NAMALWA (cell line): ENCODE data around the gene PAGR1.
"Not testable (repeated sequence)": the region's sequence is repeated elsewhere in the genome, so short reads cannot be mapped to it uniquely, and the experiment has no call there.

Experiments
- DNase-seq: peaks from one replicate; pipeline ENCODE4 v3.0.0-alpha.2; 2015; ENCODE audit warnings: low spot score

PAGR1 gene

GRCh38 chr16:29791845-29792807, 23.8 kb upstream of the PAGR1 start:
- no peak for DNase-seq

DNA sequence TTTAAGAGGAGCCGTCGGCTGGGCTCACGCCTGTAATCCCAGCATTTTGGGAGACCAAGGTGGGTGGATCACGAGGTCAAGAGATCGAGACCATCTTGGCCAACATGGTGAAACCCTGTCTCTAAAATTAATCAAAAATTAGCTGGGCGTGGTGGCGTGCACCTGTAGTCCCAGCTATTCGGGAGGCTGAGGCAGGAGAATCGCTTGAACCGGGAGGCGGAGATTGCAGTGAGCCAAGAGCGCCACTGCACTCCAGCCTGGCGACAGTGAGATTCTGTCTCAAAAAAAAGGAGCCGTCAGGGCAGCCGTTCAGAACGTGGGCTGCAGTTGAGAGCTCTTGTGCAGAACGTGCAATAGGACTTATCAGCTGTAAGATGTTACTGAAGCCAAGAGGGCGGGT, 22.8 kb upstream of the PAGR1 start:
- not testable (repeated sequence) for DNase-seq

GRCh38 chr16:29794231-29794710, 21.7 kb upstream of the PAGR1 start:
- no peak for DNase-seq

DNA sequence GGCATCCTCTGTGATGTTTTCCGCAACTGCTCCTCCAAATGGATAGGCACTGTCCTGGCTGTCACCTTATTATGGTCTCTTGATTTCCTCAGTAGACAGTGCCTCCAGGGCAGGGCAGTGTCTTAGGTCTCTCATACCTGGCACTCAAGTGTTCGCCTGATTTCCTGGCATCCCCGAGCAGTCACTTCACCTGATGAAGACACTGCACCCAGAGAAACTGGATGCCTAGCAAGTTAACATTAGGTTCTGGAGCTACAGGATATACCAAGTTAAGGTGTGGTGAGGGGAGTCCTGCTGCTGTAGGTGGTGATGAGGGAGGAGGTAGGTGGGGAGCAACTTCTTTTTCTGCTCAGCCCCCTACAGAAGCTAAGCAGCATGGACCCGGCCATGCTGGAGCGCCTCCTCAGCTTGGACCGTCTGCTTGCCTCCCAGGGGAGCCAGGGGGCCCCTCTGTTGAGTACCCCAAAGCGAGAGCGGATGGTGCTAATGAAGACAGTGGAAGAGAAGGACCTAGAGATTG, 13.5 kb upstream of the PAGR1 start:
- no peak for DNase-seq

GRCh38 chr16:29804020-29804419, 11.9 kb upstream of the PAGR1 start:
- no peak for DNase-seq

GRCh38 chr16:29804455-29805231, 11.3 kb upstream of the PAGR1 start:
- peak; percentile 45 for DNase-seq

- DNase-seq: peak; percentile 98
These were observed 10.5 kb upstream of the PAGR1 start for GRCh38 chr16:29805232-29806098.

- no peak for DNase-seq
These were observed 9.8 kb upstream of the PAGR1 start, which contains the start of gene MAZ for GRCh38 chr16:29806099-29806579. Gene MAZ (plus strand): TSS chr16:29806529. CDS start chr16:29806702, 173 bp downstream.

DNA sequence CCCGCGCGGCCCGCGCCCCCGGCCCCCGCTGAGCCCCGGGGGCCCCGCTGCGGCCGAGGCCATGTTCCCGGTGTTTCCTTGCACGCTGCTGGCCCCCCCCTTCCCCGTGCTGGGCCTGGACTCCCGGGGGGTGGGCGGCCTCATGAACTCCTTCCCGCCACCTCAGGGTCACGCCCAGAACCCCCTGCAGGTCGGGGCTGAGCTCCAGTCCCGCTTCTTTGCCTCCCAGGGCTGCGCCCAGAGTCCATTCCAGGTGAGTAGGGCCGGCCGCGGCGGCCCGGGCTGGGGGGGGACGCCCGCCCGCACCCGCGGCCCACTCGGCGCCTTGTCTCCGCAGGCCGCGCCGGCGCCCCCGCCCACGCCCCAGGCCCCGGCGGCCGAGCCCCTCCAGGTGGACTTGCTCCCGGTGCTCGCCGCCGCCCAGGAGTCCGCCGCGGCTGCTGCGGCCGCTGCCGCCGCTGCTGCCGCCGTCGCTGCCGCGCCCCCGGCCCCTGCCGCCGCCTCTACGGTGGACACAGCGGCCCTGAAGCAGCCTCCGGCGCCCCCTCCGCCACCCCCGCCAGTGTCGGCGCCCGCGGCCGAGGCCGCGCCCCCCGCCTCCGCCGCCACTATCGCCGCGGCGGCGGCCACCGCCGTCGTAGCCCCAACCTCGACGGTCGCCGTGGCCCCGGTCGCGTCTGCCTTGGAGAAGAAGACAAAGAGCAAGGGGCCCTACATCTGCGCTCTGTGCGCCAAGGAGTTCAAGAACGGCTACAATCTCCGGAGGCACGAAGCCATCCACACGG, 9.1 kb upstream of the PAGR1 start:
- DNase-seq: peak; percentile 71

- peak; percentile 93 for DNase-seq
These were observed 8.3 kb upstream of the PAGR1 start for GRCh38 chr16:29807426-29808218.

GRCh38 chr16:29808219-29808900, 7.6 kb upstream of the PAGR1 start:
- no peak for DNase-seq

DNA sequence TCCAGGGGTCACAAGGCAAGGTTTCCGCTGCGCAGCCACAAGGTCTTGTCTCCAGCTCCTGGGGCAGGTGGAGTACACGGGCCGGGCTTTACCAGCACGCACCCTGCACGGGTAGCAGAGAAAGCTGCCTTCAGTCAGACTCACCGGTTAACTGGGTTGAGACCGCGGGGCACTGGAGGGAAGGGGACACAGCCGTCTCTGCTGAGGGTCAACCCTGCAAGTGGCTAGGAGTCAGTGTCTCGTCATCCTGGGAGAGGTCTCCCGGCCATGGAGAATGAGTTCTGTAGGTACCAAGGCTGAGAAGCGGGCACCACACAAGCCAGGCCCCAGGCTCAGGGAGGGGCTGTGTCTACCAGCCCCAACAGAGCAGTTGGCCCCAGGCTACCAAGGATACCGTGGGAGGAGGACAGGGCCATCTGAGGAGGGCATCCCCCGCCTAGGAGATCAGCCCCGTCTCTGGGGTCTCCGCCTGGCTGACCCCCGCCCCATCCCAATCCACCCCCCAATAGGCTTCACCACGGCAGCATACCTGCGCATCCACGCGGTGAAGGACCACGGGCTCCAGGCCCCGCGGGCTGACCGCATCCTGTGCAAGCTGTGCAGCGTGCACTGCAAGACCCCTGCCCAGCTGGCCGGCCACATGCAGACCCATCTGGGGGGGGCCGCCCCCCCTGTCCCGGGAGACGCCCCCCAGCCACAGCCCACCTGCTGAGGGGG, 6.8 kb upstream of the PAGR1 start:
- DNase-seq: no peak

DNA sequence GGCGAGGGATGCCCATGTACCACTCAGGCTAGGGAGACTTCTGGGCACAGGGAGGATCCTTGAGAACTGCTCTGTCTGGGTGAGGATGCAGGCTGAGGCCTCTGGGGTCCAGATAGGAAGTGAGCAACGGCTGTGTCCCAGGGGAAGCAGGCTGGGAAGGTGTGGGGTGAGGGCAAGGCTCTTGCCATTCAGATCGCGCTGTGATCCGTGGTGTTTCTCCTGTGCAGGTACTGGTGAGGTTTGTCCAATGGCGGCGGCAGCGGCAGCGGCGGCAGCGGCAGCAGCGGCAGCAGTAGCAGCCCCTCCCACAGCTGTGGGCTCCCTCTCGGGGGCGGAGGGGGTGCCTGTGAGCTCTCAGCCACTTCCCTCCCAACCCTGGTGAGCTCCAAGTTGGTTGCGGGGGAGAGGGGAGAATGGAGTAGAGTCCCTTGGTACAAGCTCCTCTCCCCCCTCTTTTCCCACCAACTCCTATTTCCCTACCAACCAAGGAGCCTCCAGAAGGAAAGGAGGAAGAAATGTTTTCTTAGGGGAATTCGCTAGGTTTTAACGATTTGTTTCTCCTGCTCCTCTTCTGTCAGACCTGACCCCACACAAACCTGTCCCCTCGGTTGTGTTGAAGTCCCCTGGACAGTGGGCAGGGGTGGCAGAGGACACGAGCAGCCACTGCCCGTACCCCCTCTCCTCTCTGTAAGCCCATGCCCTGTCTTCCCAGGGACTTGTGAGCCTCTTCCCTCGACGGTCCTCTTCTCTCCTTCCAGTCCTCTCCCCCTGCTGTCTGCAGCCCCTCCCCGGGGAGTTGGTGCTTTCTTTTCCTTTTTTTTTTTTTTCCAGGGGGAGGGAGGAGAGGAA, 5.9 kb upstream of the PAGR1 start:
- no peak for DNase-seq

DNA sequence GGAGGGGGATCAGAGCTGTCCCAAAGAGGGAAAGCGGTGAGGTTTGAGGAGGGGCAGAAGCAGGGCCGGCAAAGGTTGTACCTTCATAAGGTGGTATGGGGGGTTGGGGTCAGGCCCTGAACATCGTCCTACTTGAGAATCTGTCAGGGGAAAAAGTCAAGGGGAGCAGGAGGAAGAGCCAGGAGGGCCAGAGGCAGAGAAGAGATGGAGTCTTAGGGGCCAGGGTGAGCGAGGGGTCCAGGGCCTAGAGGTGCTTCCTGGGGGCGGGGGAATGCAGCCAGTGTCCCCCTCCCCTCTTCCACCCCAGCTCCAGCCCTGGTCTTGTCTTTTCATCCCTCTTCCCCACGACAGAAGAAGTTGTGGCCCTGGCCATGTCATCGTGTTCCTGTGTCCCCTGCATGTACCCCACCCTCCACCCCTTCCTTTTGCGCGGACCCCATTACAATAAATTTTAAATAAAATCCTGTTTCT, 5.2 kb upstream of the PAGR1 start:
- DNase-seq: no peak

DNA sequence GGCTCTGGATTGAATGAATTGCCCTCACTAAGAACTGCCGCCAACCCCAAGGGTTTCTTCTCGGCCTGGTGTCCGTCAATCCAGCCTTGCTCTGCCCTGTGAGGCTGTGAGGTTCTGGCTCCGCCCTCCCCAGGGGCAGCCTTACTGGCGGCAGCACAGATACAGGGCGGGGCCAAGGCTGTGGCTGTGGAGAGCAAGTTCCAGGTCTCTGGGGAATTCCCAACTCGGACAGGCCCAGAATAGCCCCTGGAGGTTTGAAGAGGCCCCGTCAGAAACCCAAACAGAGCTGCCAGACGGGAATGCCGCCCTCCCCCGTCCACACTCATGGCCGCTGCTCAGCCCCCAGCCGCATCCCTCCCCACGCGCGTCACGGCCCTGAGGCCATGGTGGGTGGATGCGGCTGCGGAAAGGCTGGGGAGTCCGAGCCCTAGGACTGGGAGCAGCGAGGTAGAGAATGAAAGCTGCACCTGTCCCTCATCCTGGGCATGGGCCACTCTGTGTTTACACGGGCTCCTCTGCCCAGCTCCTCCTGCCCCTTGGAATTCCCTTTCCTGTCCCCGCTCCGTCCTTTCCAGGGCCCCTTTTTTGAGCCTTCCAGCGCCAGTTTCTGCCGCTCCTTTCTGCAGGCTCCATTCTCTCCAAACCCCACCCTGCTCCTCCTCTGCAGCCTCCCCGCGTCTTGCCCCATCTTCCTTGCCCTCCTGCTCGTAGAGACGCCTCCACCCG, 4.6 kb upstream of the PAGR1 start:
- DNase-seq: peak; percentile 83

DNA sequence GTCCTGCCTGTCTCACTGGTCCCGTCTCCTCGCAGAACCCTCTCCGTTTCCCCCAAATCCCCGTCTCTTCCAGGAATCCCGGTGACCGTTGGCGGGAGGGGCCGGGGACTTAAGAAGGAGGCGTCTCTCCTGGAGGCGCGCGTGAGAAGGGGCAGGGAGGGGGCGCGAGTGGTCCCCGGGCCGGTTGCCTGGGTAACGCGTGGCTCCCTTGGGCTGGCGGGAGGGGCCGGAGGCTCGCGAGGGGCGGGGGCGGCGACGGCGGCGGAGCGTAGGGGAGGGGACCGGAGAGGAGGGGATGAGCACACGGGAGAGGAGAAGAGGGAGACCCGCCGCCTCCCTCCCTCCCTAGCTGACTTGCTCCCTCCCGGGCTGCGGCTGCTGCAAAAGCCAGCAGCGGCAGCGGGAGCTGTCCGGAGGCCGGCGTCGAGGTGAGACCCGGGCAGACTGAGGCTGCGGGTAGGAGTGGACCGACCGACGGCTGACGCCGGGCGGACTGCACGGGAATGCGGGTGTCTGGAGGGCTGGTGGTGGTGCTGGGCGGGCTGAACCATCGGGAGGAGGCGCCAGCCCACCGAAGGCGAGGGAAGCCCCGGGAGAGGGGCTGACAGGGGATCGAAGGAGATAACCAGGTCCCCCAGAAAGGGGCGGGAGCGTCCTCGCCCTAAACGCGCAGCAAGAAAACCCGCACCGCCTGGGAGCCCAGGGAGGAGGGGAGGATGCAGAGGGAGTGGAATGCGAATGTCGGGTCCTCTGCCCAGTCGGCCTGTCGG, 3.9 kb upstream of the PAGR1 start, which contains the start of gene PRRT2:
Gene PRRT2 (plus strand): TSS at position 298 of the 770 bp plus-strand sequence. CDS start 862 bp downstream, outside the sequence.
- DNase-seq: peak; percentile 35
